SK-N-SH treated with all-trans-retinoic acid at 6 μM for 48 hours (cell line): ENCODE measurements around the gene MERTK.

Experiments used
- ATAC-seq: fragments of 200-7000 bp; cut with Tn5 transposase; 3 replicates; pipeline ENCODE4 v1.9.1; 2020; ENCODE audit warnings: mild to moderate bottlenecking, moderate library complexity
- ARNTL ChIP-seq: fragments of 450-650 bp; formaldehyde crosslinking; IDR thresholded peaks from 2 replicates; pipeline ENCODE4 v1.5.0; 2020; ENCODE audit warnings: low read depth, mild to moderate bottlenecking, moderate library complexity, borderline replicate concordance
- BACH2 ChIP-seq: fragments of 250-450 bp; sonication (Bioruptor Pico); IDR thresholded peaks from 2 replicates; pipeline ENCODE4 v1.9.0; 2021; ENCODE audit warnings: mild to moderate bottlenecking, borderline replicate concordance
- CREB5 ChIP-seq: fragments of 250-450 bp; sonication (Bioruptor Pico); IDR thresholded peaks from 2 replicates; pipeline ENCODE4 v1.5.1; 2020; ENCODE audit warnings: low read depth, mild to moderate bottlenecking, moderate library complexity
- CSRNP3 ChIP-seq: fragments of 250-450 bp; sonication (Bioruptor Pico); IDR thresholded peaks from 2 replicates; pipeline ENCODE4 v1.5.1; 2021; ENCODE audit warnings: mild to moderate bottlenecking, moderate library complexity
- ESRRG ChIP-seq: fragments of 250-450 bp; sonication (Bioruptor Pico); IDR thresholded peaks from 2 replicates; pipeline ENCODE4 v1.6.1; 2021; ENCODE audit warnings: mild to moderate bottlenecking
- GLIS3 ChIP-seq: fragments of 250-450 bp; sonication (Bioruptor Pico); IDR thresholded peaks from 2 replicates; pipeline ENCODE4 v1.5.0; 2020; ENCODE audit warnings: mild to moderate bottlenecking, moderate library complexity
- ISL1 ChIP-seq: fragments of 250-450 bp; sonication (Bioruptor Pico); IDR thresholded peaks from 2 replicates; pipeline ENCODE4 v2.1.2; 2022; ENCODE audit warnings: mild to moderate bottlenecking, moderate library complexity
- OSR1 ChIP-seq: fragments of 250-450 bp; sonication (Bioruptor Pico); IDR thresholded peaks from 2 replicates; pipeline ENCODE4 v1.8.0; 2022; ENCODE audit warnings: moderate library complexity, mild to moderate bottlenecking, inconsistent platforms
- PPARA ChIP-seq: fragments of 250-450 bp; sonication (Bioruptor Pico); IDR thresholded peaks from 2 replicates; pipeline ENCODE4 v1.5.0; 2020; ENCODE audit warnings: mild to moderate bottlenecking, borderline replicate concordance
- RARB ChIP-seq: fragments of 250-450 bp; sonication (Bioruptor Pico); IDR thresholded peaks from 2 replicates; pipeline ENCODE4 v1.8.0; 2021; ENCODE audit warnings: mild to moderate bottlenecking, moderate library complexity
- SNAI2 ChIP-seq: fragments of 250-450 bp; sonication (Bioruptor Pico); IDR thresholded peaks from 2 replicates; pipeline ENCODE4 v1.5.0; 2020; ENCODE audit warnings: mild to moderate bottlenecking, moderate library complexity
- TOX ChIP-seq: fragments of 250-450 bp; sonication (Bioruptor Pico); IDR thresholded peaks from 2 replicates; pipeline ENCODE4 v1.8.0; 2021; ENCODE audit warnings: mild to moderate bottlenecking, moderate library complexity, borderline replicate concordance
- ZC3H10 ChIP-seq: fragments of 250-450 bp; sonication (Bioruptor Pico); IDR thresholded peaks from 2 replicates; pipeline ENCODE4 v1.5.1; 2021; ENCODE audit warnings: mild to moderate bottlenecking, moderate library complexity
- ZFP3 ChIP-seq: fragments of 250-450 bp; sonication (Bioruptor Pico); IDR thresholded peaks from 2 replicates; pipeline ENCODE4 v1.5.0; 2020; ENCODE audit warnings: mild to moderate bottlenecking, moderate library complexity
- ZFP30 ChIP-seq: fragments of 450-650 bp; formaldehyde crosslinking; IDR thresholded peaks from 2 replicates; pipeline ENCODE4 v1.5.0; 2022; ENCODE audit warnings: mild to moderate bottlenecking, moderate library complexity
- ZNF70 ChIP-seq: fragments of 450-650 bp; formaldehyde crosslinking; IDR thresholded peaks from 2 replicates; pipeline ENCODE4 v1.5.0; 2020; ENCODE audit warnings: mild to moderate bottlenecking, moderate library complexity
- ZNF8 ChIP-seq: fragments of 450-650 bp; formaldehyde crosslinking; IDR thresholded peaks from 2 replicates; pipeline ENCODE4 v1.5.0; 2020; ENCODE audit warnings: mild to moderate bottlenecking, moderate library complexity
- TF ChIP-seq, protein P1 (sequence below): fragments of 250-450 bp; sonication (Bioruptor Pico); IDR thresholded peaks from 2 replicates; pipeline ENCODE4 v1.5.0; 2020; ENCODE audit warnings: mild to moderate bottlenecking, moderate library complexity
- TF ChIP-seq, protein P2 (sequence below): fragments of 250-450 bp; sonication (Bioruptor Pico); IDR thresholded peaks from 2 replicates; pipeline ENCODE4 v1.8.0; 2020; ENCODE audit warnings: mild to moderate bottlenecking, moderate library complexity, borderline replicate concordance
- TF ChIP-seq, protein P3 (sequence below): fragments of 250-450 bp; sonication (Bioruptor Pico); IDR thresholded peaks from 2 replicates; pipeline ENCODE4 v1.8.0; 2021; ENCODE audit warnings: low read depth, mild to moderate bottlenecking, moderate library complexity, borderline replicate concordance

The MERTK gene

DNA sequence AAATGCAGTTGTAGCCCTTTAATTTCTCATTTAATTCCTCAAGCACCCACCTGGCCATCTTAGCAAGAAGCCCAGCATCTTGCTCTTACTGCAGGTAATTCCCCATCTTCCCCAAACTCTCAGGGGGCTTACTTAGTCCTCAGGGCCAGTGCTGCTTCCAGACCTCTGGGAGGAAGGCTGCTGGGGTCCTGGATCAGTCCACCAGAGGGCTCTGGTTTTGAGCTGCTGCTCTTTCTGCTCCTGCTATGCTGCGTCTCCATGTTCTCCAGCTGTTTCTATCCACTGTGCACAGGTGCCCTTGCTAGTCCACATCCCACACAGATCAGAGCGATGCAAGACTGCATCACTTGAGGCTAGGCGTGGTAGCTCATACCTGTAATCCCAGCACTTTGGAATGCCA lies 122.2 kb downstream of the MERTK start (continued):
- TF ChIP-seq ZFP30 (CRISPR knock-in tag) (no peak), ESRRG (CRISPR knock-in tag) (no peak), PPARA (no peak)
- TF ChIP-seq, protein P1, sequence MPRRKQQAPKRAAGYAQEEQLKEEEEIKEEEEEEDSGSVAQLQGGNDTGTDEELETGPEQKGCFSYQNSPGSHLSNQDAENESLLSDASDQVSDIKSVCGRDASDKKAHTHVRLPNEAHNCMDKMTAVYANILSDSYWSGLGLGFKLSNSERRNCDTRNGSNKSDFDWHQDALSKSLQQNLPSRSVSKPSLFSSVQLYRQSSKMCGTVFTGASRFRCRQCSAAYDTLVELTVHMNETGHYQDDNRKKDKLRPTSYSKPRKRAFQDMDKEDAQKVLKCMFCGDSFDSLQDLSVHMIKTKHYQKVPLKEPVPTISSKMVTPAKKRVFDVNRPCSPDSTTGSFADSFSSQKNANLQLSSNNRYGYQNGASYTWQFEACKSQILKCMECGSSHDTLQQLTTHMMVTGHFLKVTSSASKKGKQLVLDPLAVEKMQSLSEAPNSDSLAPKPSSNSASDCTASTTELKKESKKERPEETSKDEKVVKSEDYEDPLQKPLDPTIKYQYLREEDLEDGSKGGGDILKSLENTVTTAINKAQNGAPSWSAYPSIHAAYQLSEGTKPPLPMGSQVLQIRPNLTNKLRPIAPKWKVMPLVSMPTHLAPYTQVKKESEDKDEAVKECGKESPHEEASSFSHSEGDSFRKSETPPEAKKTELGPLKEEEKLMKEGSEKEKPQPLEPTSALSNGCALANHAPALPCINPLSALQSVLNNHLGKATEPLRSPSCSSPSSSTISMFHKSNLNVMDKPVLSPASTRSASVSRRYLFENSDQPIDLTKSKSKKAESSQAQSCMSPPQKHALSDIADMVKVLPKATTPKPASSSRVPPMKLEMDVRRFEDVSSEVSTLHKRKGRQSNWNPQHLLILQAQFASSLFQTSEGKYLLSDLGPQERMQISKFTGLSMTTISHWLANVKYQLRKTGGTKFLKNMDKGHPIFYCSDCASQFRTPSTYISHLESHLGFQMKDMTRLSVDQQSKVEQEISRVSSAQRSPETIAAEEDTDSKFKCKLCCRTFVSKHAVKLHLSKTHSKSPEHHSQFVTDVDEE (CRISPR knock-in tag), result no peak

GRCh38 chr2:112021290-112021689 lies 122.9 kb downstream of the MERTK start:
- ATAC-seq, result no peak
- TF ChIP-seq OSR1 (CRISPR knock-in tag), result no peak
- TF ChIP-seq, protein P2, sequence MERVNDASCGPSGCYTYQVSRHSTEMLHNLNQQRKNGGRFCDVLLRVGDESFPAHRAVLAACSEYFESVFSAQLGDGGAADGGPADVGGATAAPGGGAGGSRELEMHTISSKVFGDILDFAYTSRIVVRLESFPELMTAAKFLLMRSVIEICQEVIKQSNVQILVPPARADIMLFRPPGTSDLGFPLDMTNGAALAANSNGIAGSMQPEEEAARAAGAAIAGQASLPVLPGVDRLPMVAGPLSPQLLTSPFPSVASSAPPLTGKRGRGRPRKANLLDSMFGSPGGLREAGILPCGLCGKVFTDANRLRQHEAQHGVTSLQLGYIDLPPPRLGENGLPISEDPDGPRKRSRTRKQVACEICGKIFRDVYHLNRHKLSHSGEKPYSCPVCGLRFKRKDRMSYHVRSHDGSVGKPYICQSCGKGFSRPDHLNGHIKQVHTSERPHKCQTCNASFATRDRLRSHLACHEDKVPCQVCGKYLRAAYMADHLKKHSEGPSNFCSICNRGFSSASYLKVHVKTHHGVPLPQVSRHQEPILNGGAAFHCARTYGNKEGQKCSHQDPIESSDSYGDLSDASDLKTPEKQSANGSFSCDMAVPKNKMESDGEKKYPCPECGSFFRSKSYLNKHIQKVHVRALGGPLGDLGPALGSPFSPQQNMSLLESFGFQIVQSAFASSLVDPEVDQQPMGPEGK (CRISPR knock-in tag), result no peak
- TF ChIP-seq ZFP3 (CRISPR knock-in tag), result no peak
- TF ChIP-seq, protein P1 (CRISPR knock-in tag), result no peak
- TF ChIP-seq ESRRG (CRISPR knock-in tag), result no peak
- no peak for TF ChIP-seq ZFP30 (CRISPR knock-in tag)
- TF ChIP-seq SNAI2 (CRISPR knock-in tag), result no peak
- no peak for TF ChIP-seq ARNTL
- no peak for TF ChIP-seq ISL1 (CRISPR knock-in tag)
- no peak for TF ChIP-seq ZNF8 (CRISPR knock-in tag)
- no peak for TF ChIP-seq RARB (CRISPR knock-in tag)
- TF ChIP-seq CREB5 (CRISPR knock-in tag), result no peak
- TF ChIP-seq, protein P3, sequence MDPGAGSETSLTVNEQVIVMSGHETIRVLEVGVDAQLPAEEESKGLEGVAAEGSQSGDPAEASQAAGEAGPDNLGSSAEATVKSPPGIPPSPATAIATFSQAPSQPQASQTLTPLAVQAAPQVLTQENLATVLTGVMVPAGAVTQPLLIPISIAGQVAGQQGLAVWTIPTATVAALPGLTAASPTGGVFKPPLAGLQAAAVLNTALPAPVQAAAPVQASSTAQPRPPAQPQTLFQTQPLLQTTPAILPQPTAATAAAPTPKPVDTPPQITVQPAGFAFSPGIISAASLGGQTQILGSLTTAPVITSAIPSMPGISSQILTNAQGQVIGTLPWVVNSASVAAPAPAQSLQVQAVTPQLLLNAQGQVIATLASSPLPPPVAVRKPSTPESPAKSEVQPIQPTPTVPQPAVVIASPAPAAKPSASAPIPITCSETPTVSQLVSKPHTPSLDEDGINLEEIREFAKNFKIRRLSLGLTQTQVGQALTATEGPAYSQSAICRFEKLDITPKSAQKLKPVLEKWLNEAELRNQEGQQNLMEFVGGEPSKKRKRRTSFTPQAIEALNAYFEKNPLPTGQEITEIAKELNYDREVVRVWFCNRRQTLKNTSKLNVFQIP (CRISPR knock-in tag), result no peak
- no peak for TF ChIP-seq GLIS3
- no peak for TF ChIP-seq TOX (CRISPR knock-in tag)
- no peak for TF ChIP-seq PPARA
- no peak for TF ChIP-seq CSRNP3
- no peak for TF ChIP-seq ZNF70
- no peak for TF ChIP-seq ZC3H10 (CRISPR knock-in tag)

- no peak for TF ChIP-seq ZC3H10 (CRISPR knock-in tag)
- no peak for TF ChIP-seq PPARA
- TF ChIP-seq OSR1 (CRISPR knock-in tag), result no peak
- TF ChIP-seq CREB5 (CRISPR knock-in tag), result no peak
- no peak for TF ChIP-seq ZFP30 (CRISPR knock-in tag)
- no peak for TF ChIP-seq BACH2 (CRISPR knock-in tag)
- TF ChIP-seq, protein P1 (CRISPR knock-in tag), result no peak
- no peak for TF ChIP-seq GLIS3
- no peak for TF ChIP-seq SNAI2 (CRISPR knock-in tag)
- no peak for TF ChIP-seq RARB (CRISPR knock-in tag)
- peak; percentile 49; the same call in 2 of the 3 replicates for ATAC-seq
These were observed 123.4 kb downstream of the MERTK start for GRCh38 chr2:112021781-112022231.
